PC-3 (cell line): ENCODE measurements around the gene NRL. TPM values are rescaled to one million over a fixed set of nuclear protein-coding genes. Genes with fewer than 3 reads are reported as not detected.

ENCODE experiments used
- ATAC-seq: fragments of 200-7000 bp; cut with Tn5 transposase; 2 replicates; pipeline ENCODE4 v1.9.1; 2020; ENCODE audit warnings: mild to moderate bottlenecking, moderate library complexity
- BruUV-seq: library from RNA; stranded (reverse); fragments of 400-500 nt; replicated peaks from 2 replicates; lab custom pipeline; 2021; lab: Mats Ljungman, UMichigan
- CTCF ChIA-PET: fragments of 300-600 bp; sonication (Branson Sonifier 250); formaldehyde crosslinking; loops from one replicate; lab custom pipeline; 2022; ENCODE audit warnings: antibody characterized with exemption; lab: Charles Lee
- POLR2A ChIA-PET: fragments of 300-600 bp; sonication (Branson Sonifier 250); formaldehyde crosslinking; loops from one replicate; lab custom pipeline; 2022; ENCODE audit warnings: antibody characterized with exemption; ENCODE audit not compliant: unreplicated experiment; lab: Charles Lee
- DNase-seq: peaks from one replicate; pipeline ENCODE4 v3.0.0-alpha.2; 2015
- H2AFZ ChIP-seq: fragments of 300-600 bp; sonication (generic); 2 replicates; pipeline ENCODE4 v1.6.0; 2016; ENCODE audit warnings: antibody characterized with exemption, low read length
- H3F3A ChIP-seq: fragments of 300-600 bp; sonication (generic); one replicate; pipeline ENCODE4 v1.6.0; 2017; ENCODE audit warnings: antibody characterized with exemption, low read length, control low read depth, mild to moderate bottlenecking; ENCODE audit not compliant: unreplicated experiment
- H3K27ac ChIP-seq: fragments of 300-600 bp; sonication (generic); 2 replicates; pipeline ENCODE4 v1.5.1; 2016; ENCODE audit warnings: mild to moderate bottlenecking, low read length
- H3K27me3 ChIP-seq: fragments of 300-600 bp; sonication (generic); 2 replicates; pipeline ENCODE4 v1.6.1; 2016; ENCODE audit warnings: low read length, mixed read lengths
- H3K36me3 ChIP-seq: fragments of 300-600 bp; sonication (generic); 2 replicates; pipeline ENCODE4 v1.6.1; 2016; ENCODE audit warnings: low read depth, mixed run types, low read length, mixed read lengths
- H3K4me1 ChIP-seq: fragments of 300-600 bp; sonication (generic); 2 replicates; pipeline ENCODE4 v1.5.1; 2016; ENCODE audit warnings: low read length; ENCODE audit not compliant: insufficient read depth
- H3K4me2 ChIP-seq: fragments of 300-600 bp; sonication (generic); 2 replicates; pipeline ENCODE4 v1.6.0; 2016; ENCODE audit warnings: low read length
- H3K4me3 ChIP-seq: fragments of 300-600 bp; sonication (generic); 2 replicates; pipeline ENCODE4 v1.5.1; 2016; ENCODE audit warnings: mild to moderate bottlenecking, low read length, mixed read lengths
- H3K79me2 ChIP-seq: fragments of 300-600 bp; sonication (generic); 2 replicates; pipeline ENCODE4 v1.6.1; 2017; ENCODE audit warnings: low read length, mixed read lengths
- H3K9ac ChIP-seq: fragments of 300-600 bp; sonication (generic); 2 replicates; pipeline ENCODE4 v1.6.0; 2016; ENCODE audit warnings: mild to moderate bottlenecking, low read length
- H3K9me2 ChIP-seq: fragments of 300-600 bp; sonication (generic); replicated peaks from 2 replicates; pipeline ENCODE4 v1.6.1; 2016; ENCODE audit warnings: mixed run types, low read length, mixed read lengths
- H3K9me3 ChIP-seq: fragments of 300-600 bp; sonication (generic); 2 replicates; pipeline ENCODE4 v1.6.1; 2016; ENCODE audit warnings: low read length, mixed read lengths
- H4K20me1 ChIP-seq: fragments of 300-600 bp; sonication (generic); 2 replicates; pipeline ENCODE4 v1.6.1; 2016; ENCODE audit warnings: low read length, mixed read lengths
- EZH2 ChIP-seq: fragments of 300-600 bp; sonication (generic); IDR thresholded peaks from one replicate; pipeline ENCODE4 v1.6.1; 2017; ENCODE audit warnings: antibody characterized with exemption, mild to moderate bottlenecking, low read length; ENCODE audit not compliant: unreplicated experiment
- EZH2phosphoT487 ChIP-seq: fragments of 300-600 bp; sonication (generic); IDR thresholded peaks from 2 replicates; pipeline ENCODE4 v1.6.1; 2018; ENCODE audit warnings: mild to moderate bottlenecking, antibody characterized with exemption, low read length, borderline replicate concordance
- intact Hi-C: fragments of 100-400 bp; cut with micrococcal nuclease; formaldehyde crosslinking; loops from 2 replicates; pipeline ENCODE4 v1.9.0; 2023
- total RNA-seq: library from RNA; depleted of rRNA; stranded (reverse); fragments of >200 nt; gene quantifications from 2 replicates; pipeline ENCODE4 v1.2.3, GENCODE V29; 2014
- TF ChIP-seq, protein P1 (sequence below): fragments of 300-600 bp; sonication (generic); conservative IDR thresholded peaks from 2 replicates; pipeline ENCODE4 v1.5.1; 2017; ENCODE audit warnings: antibody characterized with exemption, low read depth, mild to moderate bottlenecking, low read length

Gene NRL
- total RNA-seq, 1 experiment from 2014 or later = 1.5 TPM

- Histone ChIP-seq H4K20me1 (no peaks in the 10 kb centered on the region), H3K27ac (no peak overlapping the region), H3K9me2 (no peaks in the 10 kb centered on the region), H3K27me3 (no peaks in the 10 kb centered on the region), H3F3A (no peaks in the 10 kb centered on the region), H3K4me3 (no peak overlapping the region), H3K9me3 (no peaks in the 10 kb centered on the region), H3K79me2 (no peaks in the 10 kb centered on the region), H3K9ac (no peak overlapping the region), H3K36me3 (no peaks in the 10 kb centered on the region; the same call in 1 of the 2 replicates), H2AFZ (no peak overlapping the region), H3K4me2 (no peak overlapping the region), H3K4me1 (no peaks in the 10 kb centered on the region)
- BruUV-seq = no TSS peak
- TF ChIP-seq, protein P1, sequence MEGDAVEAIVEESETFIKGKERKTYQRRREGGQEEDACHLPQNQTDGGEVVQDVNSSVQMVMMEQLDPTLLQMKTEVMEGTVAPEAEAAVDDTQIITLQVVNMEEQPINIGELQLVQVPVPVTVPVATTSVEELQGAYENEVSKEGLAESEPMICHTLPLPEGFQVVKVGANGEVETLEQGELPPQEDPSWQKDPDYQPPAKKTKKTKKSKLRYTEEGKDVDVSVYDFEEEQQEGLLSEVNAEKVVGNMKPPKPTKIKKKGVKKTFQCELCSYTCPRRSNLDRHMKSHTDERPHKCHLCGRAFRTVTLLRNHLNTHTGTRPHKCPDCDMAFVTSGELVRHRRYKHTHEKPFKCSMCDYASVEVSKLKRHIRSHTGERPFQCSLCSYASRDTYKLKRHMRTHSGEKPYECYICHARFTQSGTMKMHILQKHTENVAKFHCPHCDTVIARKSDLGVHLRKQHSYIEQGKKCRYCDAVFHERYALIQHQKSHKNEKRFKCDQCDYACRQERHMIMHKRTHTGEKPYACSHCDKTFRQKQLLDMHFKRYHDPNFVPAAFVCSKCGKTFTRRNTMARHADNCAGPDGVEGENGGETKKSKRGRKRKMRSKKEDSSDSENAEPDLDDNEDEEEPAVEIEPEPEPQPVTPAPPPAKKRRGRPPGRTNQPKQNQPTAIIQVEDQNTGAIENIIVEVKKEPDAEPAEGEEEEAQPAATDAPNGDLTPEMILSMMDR = no peak
- TF ChIP-seq EZH2 (no peak), EZH2phosphoT487 (no peak)
- ChIA-PET CTCF (interaction anchor here (0.7 kb wide), 1 partner anchor 18 kb away, joined by 3 read pairs; no protein-coding TSS in a partner anchor), POLR2A (no interaction called here)
- intact Hi-C loops = no loop called here
- no peak for ATAC-seq
- no peak for DNase-seq
Observed at GRCh38 chr14:24126939-24127338, 12.2 kb upstream of the NRL start.

DNA sequence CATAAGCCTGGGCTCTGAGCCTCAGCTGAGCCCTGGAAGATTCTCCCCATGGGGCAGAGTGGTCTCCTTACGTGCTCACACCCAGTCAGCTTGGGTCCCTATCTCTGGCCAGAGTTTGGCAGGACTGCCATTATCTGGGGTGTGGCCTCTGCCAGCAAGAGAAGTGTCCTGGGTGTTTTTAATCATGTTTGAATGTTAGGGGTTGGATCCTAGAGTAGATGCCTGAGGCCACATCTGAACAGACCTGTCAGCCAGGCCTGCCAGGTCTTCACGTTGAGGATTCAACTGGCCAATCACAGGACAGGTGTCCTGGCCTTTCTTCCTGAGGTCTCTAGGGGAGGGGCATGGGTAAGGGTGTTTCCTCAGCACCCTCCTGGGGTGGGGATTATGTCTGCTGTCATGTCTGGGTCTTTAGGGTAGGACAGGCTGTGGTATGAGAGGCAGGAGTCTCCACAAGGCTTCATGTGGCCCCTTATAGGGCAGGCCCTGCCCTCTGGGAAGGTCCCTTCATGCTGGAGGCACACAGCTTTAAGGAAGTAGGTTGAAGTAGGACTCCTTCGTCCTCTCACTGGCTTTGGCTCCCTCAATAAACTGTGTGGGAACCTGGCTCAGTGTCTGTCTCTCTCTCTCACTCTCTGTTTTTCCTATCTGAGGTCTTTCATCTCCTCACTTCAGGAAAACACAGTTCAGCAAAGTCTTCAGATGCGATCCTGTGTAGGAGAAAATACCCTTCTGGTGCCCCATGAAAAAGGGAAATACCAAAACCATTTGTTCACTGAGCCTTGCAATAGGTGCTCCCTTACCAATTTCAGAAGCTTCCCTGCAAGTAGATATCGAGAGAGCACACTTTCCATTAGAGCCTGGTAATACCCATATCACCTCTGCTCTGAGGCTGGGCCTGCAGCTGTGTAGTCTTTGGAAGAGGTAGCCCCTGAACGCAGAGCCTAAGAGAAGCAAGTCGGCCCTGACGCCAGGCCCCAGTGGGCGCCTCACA lies 9.0 kb upstream of the NRL start:
- no peak overlapping the region for H3K27ac ChIP-seq
- DNase-seq = no peak
- BruUV-seq = TSS peak; percentile 30
- H3F3A ChIP-seq = no peaks in the 10 kb centered on the region
- H3K9me2 ChIP-seq = no peaks in the 10 kb centered on the region
- no peaks in the 10 kb centered on the region for H3K4me1 ChIP-seq
- no peak for TF ChIP-seq EZH2phosphoT487
- TF ChIP-seq, protein P1 = no peak
- no peak for TF ChIP-seq EZH2
- H3K27me3 ChIP-seq = no peaks in the 10 kb centered on the region
- intact Hi-C loops = no loop called here
- no peak overlapping the region for H3K4me3 ChIP-seq
- CTCF ChIA-PET = no interaction called here
- POLR2A ChIA-PET = interaction anchor here (0.5 kb wide), 1 partner anchor 44 kb away, joined by 5 read pairs; no protein-coding TSS in a partner anchor
- H4K20me1 ChIP-seq = no peaks in the 10 kb centered on the region
- H3K4me2 ChIP-seq = no peak overlapping the region
- no peak overlapping the region for H2AFZ ChIP-seq
- no peak overlapping the region for H3K9ac ChIP-seq
- ATAC-seq = no peak
- no peaks in the 10 kb centered on the region for H3K79me2 ChIP-seq
- H3K36me3 ChIP-seq = peaks cover 7% of the 10 kb centered on the region
- H3K9me3 ChIP-seq = no peaks in the 10 kb centered on the region

GRCh38 chr14:24122898-24123297 lies 8.1 kb upstream of the NRL start:
- H3F3A ChIP-seq = no peaks in the 10 kb centered on the region
- ATAC-seq (no peak), DNase-seq (no peak)
- peaks cover 15% of the 10 kb centered on the region for H3K36me3 ChIP-seq
- H3K9ac ChIP-seq = no peak overlapping the region
- no peaks in the 10 kb centered on the region for H3K79me2 ChIP-seq
- H3K9me2 ChIP-seq = no peaks in the 10 kb centered on the region
- H3K4me3 ChIP-seq = no peak overlapping the region
- TF ChIP-seq EZH2 (no peak), EZH2phosphoT487 (no peak)
- TF ChIP-seq, protein P1 = no peak
- H3K27ac ChIP-seq = no peak overlapping the region
- no peaks in the 10 kb centered on the region for H3K4me1 ChIP-seq
- ChIA-PET POLR2A (no interaction called here), CTCF (no interaction called here)
- BruUV-seq = no TSS peak
- no peaks in the 10 kb centered on the region for H4K20me1 ChIP-seq
- no peaks in the 10 kb centered on the region for H3K27me3 ChIP-seq
- H2AFZ ChIP-seq = no peak overlapping the region
- no peaks in the 10 kb centered on the region for H3K9me3 ChIP-seq
- no peak overlapping the region for H3K4me2 ChIP-seq
- intact Hi-C loops = no loop called here
